ENCODE results near the gene CCR5.

DNA sequence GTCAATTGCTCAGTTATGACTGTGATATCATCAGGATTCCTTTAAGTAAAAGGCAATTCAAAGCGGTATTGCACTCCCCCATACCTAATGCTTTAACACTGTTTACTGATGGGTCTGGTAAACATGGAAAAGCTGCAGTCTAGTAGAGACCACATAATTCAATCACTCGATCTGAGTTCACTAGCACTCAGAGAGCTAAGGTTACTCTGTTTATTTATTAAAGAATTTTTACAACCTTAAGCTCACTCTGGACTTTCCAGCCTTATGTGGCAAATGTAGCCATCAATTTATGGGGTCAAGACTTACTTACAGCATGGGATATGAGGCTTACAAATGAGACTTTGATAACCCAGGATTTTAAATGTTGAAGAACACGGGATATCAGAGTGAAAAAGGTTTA, 35.2 kb upstream of the CCR5 start:
- TF ChIP-seq CEBPB (IDR thresholded peaks at IDR 0.05; ENCODE audit: borderline replicate concordance, low read depth, low read length) (no peak), NCOA2 (CRISPR knock-in tag; IDR thresholded peaks at IDR 0.05) (no peak), HMG20B (CRISPR knock-in tag; conservative IDR thresholded peaks at IDR 0.05) (no peak), ZNF577 (CRISPR knock-in tag; IDR thresholded peaks at IDR 0.05; ENCODE audit: borderline replicate concordance, low read depth) (no peak), ZNF124 (CRISPR knock-in tag; IDR thresholded peaks at IDR 0.05) (no peak)
- TF ChIP-seq, protein P1, sequence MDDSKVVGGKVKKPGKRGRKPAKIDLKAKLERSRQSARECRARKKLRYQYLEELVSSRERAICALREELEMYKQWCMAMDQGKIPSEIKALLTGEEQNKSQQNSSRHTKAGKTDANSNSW (CRISPR knock-in tag; IDR thresholded peaks at IDR 0.05; ENCODE audit: borderline replicate concordance), result no peak
- TF ChIP-seq, protein P2, sequence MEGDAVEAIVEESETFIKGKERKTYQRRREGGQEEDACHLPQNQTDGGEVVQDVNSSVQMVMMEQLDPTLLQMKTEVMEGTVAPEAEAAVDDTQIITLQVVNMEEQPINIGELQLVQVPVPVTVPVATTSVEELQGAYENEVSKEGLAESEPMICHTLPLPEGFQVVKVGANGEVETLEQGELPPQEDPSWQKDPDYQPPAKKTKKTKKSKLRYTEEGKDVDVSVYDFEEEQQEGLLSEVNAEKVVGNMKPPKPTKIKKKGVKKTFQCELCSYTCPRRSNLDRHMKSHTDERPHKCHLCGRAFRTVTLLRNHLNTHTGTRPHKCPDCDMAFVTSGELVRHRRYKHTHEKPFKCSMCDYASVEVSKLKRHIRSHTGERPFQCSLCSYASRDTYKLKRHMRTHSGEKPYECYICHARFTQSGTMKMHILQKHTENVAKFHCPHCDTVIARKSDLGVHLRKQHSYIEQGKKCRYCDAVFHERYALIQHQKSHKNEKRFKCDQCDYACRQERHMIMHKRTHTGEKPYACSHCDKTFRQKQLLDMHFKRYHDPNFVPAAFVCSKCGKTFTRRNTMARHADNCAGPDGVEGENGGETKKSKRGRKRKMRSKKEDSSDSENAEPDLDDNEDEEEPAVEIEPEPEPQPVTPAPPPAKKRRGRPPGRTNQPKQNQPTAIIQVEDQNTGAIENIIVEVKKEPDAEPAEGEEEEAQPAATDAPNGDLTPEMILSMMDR (CRISPR knock-in tag; IDR thresholded peaks at IDR 0.05), result no peak
- TF ChIP-seq, protein P3, sequence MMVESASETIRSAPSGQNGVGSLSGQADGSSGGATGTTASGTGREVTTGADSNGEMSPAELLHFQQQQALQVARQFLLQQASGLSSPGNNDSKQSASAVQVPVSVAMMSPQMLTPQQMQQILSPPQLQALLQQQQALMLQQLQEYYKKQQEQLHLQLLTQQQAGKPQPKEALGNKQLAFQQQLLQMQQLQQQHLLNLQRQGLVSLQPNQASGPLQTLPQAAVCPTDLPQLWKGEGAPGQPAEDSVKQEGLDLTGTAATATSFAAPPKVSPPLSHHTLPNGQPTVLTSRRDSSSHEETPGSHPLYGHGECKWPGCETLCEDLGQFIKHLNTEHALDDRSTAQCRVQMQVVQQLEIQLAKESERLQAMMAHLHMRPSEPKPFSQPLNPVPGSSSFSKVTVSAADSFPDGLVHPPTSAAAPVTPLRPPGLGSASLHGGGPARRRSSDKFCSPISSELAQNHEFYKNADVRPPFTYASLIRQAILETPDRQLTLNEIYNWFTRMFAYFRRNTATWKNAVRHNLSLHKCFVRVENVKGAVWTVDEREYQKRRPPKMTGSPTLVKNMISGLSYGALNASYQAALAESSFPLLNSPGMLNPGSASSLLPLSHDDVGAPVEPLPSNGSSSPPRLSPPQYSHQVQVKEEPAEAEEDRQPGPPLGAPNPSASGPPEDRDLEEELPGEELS (CRISPR knock-in tag; IDR thresholded peaks at IDR 0.05), result no peak
- TF ChIP-seq, protein P4, sequence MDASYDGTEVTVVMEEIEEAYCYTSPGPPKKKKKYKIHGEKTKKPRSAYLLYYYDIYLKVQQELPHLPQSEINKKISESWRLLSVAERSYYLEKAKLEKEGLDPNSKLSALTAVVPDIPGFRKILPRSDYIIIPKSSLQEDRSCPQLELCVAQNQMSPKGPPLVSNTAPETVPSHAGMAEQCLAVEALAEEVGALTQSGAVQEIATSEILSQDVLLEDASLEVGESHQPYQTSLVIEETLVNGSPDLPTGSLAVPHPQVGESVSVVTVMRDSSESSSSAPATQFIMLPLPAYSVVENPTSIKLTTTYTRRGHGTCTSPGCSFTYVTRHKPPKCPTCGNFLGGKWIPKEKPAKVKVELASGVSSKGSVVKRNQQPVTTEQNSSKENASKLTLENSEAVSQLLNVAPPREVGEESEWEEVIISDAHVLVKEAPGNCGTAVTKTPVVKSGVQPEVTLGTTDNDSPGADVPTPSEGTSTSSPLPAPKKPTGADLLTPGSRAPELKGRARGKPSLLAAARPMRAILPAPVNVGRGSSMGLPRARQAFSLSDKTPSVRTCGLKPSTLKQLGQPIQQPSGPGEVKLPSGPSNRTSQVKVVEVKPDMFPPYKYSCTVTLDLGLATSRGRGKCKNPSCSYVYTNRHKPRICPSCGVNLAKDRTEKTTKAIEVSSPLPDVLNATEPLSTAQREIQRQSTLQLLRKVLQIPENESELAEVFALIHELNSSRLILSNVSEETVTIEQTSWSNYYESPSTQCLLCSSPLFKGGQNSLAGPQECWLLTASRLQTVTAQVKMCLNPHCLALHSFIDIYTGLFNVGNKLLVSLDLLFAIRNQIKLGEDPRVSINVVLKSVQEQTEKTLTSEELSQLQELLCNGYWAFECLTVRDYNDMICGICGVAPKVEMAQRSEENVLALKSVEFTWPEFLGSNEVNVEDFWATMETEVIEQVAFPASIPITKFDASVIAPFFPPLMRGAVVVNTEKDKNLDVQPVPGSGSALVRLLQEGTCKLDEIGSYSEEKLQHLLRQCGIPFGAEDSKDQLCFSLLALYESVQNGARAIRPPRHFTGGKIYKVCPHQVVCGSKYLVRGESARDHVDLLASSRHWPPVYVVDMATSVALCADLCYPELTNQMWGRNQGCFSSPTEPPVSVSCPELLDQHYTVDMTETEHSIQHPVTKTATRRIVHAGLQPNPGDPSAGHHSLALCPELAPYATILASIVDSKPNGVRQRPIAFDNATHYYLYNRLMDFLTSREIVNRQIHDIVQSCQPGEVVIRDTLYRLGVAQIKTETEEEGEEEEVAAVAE (CRISPR knock-in tag; IDR thresholded peaks at IDR 0.05; ENCODE audit: borderline replicate concordance), result no peak
- TF ChIP-seq, protein P5, sequence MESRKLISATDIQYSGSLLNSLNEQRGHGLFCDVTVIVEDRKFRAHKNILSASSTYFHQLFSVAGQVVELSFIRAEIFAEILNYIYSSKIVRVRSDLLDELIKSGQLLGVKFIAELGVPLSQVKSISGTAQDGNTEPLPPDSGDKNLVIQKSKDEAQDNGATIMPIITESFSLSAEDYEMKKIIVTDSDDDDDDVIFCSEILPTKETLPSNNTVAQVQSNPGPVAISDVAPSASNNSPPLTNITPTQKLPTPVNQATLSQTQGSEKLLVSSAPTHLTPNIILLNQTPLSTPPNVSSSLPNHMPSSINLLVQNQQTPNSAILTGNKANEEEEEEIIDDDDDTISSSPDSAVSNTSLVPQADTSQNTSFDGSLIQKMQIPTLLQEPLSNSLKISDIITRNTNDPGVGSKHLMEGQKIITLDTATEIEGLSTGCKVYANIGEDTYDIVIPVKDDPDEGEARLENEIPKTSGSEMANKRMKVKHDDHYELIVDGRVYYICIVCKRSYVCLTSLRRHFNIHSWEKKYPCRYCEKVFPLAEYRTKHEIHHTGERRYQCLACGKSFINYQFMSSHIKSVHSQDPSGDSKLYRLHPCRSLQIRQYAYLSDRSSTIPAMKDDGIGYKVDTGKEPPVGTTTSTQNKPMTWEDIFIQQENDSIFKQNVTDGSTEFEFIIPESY (CRISPR knock-in tag; IDR thresholded peaks at IDR 0.05), result no peak
